Measurements from ENCODE around the gene SYNE2. TPM values are rescaled to one million over a fixed set of nuclear protein-coding genes. Genes with fewer than 3 reads are reported as not detected.

Gene SYNE2
- total and polyA plus RNA-seq, 2 of the 8 experiments (the other 6 are each of a cell fraction or from before 2014, with no cell fraction given) = 32.6 to 46.1 TPM

DNA sequence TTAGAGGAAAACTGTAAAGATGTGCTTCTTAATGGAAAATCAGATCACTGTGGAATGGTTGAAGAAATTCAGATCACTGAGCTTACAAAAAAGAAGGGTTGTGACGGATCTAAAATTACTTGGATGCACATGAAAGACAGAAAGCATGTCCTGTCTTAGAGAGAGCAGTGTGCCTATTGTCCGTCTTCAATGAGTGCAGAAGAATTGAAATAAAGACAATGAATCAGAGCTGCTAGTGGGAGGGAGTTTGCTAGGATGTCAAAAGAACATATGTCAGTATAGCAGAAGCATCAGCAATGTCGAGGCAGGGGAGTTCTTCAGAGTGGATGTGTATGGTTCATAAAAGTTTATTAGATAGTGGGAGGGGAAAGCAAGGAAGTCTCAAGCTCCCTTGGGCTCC, 172.7 kb downstream of the SYNE2 start (continued):
- TF ChIP-seq CHD7 (IDR thresholded peaks at IDR 0.05; ENCODE audit: insufficient replicate concordance, low read length) (no peak), MAFK (IDR thresholded peaks at IDR 0.05; ENCODE audit: low read depth, low read length) (no peak), POU5F1 (IDR thresholded peaks at IDR 0.05; ENCODE audit: low read depth, low read length) (no peak), HDAC2 (IDR thresholded peaks at IDR 0.05; ENCODE audit: borderline replicate concordance in 1 of 2, low read depth in 2 of 2, low read length in 2 of 2) (no peak), SP2 (IDR thresholded peaks at IDR 0.05; ENCODE audit: low read length) (no peak), SAP30 (IDR thresholded peaks at IDR 0.05; ENCODE audit: insufficient read depth, insufficient replicate concordance, low read length) (no peak), SP1 (IDR thresholded peaks at IDR 0.05; ENCODE audit: low read depth, low read length) (no peak), SIX5 (IDR thresholded peaks at IDR 0.05; ENCODE audit: low read depth, low read length) (no peak)
- TF ChIP-seq, protein P1, sequence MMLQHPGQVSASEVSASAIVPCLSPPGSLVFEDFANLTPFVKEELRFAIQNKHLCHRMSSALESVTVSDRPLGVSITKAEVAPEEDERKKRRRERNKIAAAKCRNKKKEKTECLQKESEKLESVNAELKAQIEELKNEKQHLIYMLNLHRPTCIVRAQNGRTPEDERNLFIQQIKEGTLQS (IDR thresholded peaks at IDR 0.05; ENCODE audit: insufficient read depth, low read depth, low read length) = no peak

Data from H1 (cell line).